ENCODE results near the gene PSMA3. TPM values are rescaled to one million over a fixed set of nuclear protein-coding genes. Genes with fewer than 3 reads are reported as not detected.

The PSMA3 gene
- total RNA-seq, 4 donors from 2014 or later, result 98.6 to 151 (median 131) TPM

DNA sequence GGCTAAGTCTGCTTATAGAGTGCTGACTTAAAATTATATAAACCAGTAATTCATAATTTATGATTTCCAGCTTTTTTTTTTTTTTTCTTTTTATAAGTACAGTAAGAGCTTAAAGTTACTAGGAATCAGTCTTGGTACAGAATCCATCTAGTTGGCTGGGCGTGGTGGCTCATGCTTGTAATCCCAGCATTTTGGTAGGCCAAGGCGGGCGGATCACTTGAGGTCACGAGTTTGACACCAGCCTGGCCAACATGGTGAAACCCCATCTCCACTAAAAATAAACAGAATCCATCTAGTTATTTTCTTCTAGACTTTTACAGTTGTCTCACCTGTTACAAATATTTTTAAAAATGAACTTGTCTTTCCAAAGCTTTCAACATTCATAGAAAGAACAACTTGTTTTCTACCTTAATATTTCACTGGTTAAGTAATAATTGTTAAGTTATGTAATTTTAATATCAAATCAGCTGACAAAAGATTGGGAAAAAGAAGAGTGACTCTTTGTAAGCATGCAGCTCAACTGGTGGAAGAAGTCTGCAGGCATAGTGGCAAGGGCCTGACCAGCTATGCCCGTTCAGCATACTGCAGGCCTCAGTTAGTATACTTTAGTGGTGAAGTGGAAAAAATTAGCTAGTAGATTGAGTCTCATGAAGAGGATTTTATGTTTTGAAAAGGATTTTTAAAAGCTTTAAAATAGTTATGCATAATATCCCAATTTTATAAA is 17.4 kb upstream of the PSMA3 start:
- Histone ChIP-seq H3K27me3 (no peaks in the 10 kb centered on the region), H3K36me3 (peaks cover 3 to 6% of the 10 kb centered on the region in 2 donors), H3K4me3 (replicated peaks in 1 of 3) (no peak overlapping the region), H3K27ac (no peak overlapping the region), H3K9me3 (no peaks in the 10 kb centered on the region), H3K4me1 (no peaks in the 10 kb centered on the region)
- intact Hi-C loops (cut with DNase I), result no loop called here
- DNase-seq, result no peak
- TF ChIP-seq, protein P1, sequence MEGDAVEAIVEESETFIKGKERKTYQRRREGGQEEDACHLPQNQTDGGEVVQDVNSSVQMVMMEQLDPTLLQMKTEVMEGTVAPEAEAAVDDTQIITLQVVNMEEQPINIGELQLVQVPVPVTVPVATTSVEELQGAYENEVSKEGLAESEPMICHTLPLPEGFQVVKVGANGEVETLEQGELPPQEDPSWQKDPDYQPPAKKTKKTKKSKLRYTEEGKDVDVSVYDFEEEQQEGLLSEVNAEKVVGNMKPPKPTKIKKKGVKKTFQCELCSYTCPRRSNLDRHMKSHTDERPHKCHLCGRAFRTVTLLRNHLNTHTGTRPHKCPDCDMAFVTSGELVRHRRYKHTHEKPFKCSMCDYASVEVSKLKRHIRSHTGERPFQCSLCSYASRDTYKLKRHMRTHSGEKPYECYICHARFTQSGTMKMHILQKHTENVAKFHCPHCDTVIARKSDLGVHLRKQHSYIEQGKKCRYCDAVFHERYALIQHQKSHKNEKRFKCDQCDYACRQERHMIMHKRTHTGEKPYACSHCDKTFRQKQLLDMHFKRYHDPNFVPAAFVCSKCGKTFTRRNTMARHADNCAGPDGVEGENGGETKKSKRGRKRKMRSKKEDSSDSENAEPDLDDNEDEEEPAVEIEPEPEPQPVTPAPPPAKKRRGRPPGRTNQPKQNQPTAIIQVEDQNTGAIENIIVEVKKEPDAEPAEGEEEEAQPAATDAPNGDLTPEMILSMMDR (IDR thresholded peaks at IDR 0.05), result no peak
- TF ChIP-seq POLR2A (IDR thresholded peaks at IDR 0.05), result no peak
- WGBS, 2 donors, result 96 to 98% methylated on average over 5 of the region's 5 CpGs

DNA sequence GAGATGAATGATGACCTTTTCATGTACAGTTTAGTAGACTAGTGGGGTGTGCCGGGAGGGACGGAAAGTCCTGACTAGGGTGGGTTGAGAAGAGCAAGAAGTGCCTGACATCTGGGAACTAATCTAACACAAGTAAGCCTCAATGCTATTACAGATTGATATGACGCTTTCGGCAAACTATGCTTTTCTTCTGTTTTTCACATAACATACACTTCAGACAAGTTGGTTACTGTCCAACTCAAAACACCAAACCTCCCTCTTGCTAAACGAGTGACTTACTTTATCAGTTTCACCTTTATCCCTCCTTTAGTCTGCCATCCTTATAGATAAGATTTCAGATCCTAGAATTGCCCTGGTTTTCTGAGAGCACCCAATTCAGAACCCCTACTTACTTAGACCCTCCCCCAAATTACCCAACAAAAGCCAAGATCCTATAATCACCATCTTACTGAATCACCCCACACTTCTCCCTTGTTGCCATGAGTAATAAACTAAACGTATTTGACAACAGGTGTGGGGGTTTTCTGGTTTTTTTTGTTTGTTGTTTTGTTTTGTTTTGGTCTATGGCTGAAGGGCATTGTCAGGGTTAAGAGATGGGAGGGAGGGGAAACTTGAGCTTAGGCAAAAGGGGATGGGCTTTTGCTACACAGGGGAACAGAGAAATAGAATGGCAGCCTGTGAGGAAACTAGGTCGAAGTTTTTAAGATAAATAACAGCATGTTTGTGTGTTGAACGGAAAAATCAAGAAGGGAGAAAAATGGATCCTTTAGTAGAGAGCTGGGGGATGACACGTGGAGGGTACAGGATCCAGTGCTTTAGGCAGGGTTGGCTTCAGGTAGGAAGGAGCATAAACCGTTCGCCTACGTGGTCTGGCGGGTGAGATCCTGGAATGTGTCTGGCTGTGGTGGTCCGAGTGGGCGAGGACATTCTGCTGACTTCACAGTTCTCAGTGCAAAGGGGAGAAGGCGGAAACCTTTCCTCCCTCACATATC is 6.1 kb upstream of the PSMA3 start:
- H3K27me3 ChIP-seq, result no peaks in the 10 kb centered on the region
- peak; percentile 32 to 34 for DNase-seq
- peak overlapping the region; percentile 71 to 88 (median 87) for H3K27ac ChIP-seq
- peak overlapping the region in 2 of 3 donors; percentile 48 to 97 for H3K4me3 ChIP-seq (replicated peaks in 1 of 3)
- 36 to 47% methylated on average over 16 of the region's 16 CpGs for WGBS, 2 donors
- TF ChIP-seq, protein P1 (IDR thresholded peaks at IDR 0.05), result no peak
- TF ChIP-seq POLR2A (IDR thresholded peaks at IDR 0.05), result peak in 1 of 2 donors; percentile 5
- no peaks in the 10 kb centered on the region for H3K36me3 ChIP-seq
- H3K9me3 ChIP-seq, result no peaks in the 10 kb centered on the region
- H3K4me1 ChIP-seq, result peaks cover 4 to 5% of the 10 kb centered on the region in 2 donors
- intact Hi-C loops (cut with DNase I), result no loop called here

DNA sequence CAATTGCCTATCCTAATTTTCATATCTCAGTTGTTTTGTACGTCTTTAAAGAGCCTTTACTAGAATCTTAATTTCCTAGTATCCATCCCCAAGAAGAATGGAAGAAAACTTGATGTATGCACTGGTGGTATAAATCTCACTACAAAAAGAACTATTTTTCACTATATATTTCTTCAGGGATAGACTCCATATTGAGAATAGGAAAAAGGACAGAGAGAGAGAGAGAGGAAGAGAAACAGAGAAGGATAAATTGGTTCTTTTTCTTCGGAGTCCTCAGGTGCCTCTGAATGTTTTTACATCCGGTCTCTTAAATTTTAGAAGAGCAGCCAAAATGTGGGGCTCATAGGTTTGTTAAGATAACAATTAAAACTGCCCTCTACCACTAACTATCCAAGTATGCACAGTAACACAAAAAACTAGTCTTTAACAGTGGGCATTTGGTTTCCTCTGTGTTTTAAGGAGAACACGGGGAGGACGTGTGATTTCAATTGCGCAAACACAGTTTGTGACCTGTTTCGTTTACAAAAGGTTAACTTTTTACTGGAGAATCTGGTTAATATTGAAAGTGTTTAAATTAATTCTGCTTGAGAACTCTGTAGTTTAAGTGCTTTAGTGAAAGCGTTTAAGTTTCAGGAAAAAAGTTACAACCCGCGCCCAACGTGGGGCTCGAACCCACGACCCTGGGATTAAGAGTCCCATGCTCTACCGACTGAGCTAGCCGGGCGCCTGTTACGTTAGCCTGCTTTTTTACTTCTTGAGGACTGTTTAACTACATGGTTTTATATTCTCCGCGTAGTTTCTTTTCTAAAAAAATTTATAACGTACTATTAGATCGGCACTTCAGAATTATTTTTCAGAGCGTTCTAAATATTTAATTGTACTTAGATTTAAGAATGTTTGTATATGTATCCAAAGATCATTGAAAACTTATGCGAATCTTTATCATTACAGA is 5.1 kb upstream of the PSMA3 start:
- intact Hi-C loops (cut with DNase I), result loop anchor here (5.0 kb wide), 1 partner anchor 58 kb away; the partner anchor contains the start of gene ARID4A
- TF ChIP-seq POLR2A (IDR thresholded peaks at IDR 0.05), result no peak
- TF ChIP-seq, protein P1 (IDR thresholded peaks at IDR 0.05), result no peak
- peak; percentile 74 to 76 for DNase-seq

DNA sequence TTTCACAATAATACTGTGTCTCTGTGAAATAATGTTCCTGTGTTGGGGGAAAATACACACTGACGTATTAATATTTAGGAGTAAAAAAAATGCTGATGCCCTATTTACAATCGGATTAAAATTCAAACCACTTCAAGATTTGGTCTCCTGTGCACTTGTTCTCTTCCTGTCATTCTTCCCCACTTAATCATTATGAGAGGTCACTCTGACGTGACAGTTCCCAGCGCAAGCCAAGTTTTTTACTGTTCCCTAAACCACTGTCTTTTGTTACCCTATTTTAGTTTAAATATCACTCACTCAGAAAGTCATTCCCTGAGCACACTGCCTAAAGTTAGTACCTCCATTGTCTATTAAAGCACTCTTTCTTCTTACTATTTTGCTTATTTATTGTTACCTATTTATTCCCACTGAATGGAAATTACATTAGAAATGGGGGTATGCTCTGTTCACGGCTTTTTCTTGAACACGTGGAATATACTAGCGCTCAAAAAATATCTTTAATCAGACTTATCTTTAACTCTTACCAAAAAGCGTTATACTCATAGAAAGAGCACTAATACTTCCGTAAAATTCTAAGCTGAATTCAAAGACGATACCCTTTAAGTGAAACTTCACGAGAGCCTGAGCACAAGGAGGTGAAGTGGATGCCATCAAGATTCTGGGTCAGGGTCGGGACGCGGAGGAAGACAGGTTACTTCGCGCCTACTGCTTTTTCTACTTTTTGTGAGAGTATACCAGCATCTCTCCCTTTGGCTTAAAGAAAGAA is 670 bp upstream of the PSMA3 start:
- peak; percentile 37 to 38 for DNase-seq
- Histone ChIP-seq H3K36me3 (no peaks in the 10 kb centered on the region), H3K4me3 (replicated peaks in 1 of 3) (peak overlapping the region; percentile 36 to 88 (median 81)), H3K27ac (peak overlapping the region; percentile 91 to 95 (median 94)), H3K4me1 (peaks cover 23 to 28% of the 10 kb centered on the region in 2 donors), H3K27me3 (no peaks in the 10 kb centered on the region), H3K9me3 (no peaks in the 10 kb centered on the region)
- WGBS, 2 donors, result 1% methylated on average over 16 of the region's 16 CpGs
- TF ChIP-seq, protein P1 (IDR thresholded peaks at IDR 0.05), result no peak
- TF ChIP-seq POLR2A (IDR thresholded peaks at IDR 0.05), result no peak
- intact Hi-C loops (cut with DNase I), result loop anchor here (5.0 kb wide), 1 partner anchor 53 kb away; the partner anchor contains the start of gene ARID4A

More for the DNA sequence above, 5.1 kb upstream of the PSMA3 start:
- Histone ChIP-seq H3K9me3 (no peaks in the 10 kb centered on the region), H3K27me3 (no peaks in the 10 kb centered on the region), H3K36me3 (no peaks in the 10 kb centered on the region), H3K27ac (peak overlapping the region; percentile 71 to 88 (median 87)), H3K4me1 (peaks cover 5 to 7% of the 10 kb centered on the region in 2 donors), H3K4me3 (replicated peaks in 1 of 3) (peak overlapping the region in 2 of 3 donors; percentile 48 to 97)
- WGBS, 2 donors, result 2 to 3% methylated on average over 23 of the region's 23 CpGs
